ENCODE data around the gene MED20. TPM values are rescaled to one million over a fixed set of nuclear protein-coding genes. Genes with fewer than 3 reads are reported as not detected.

The MED20 gene
- total and polyA plus RNA-seq, 2 donors (not counting 3 experiments of a cell fraction or from before 2014, with no cell fraction given): 30.4 to 37.8 TPM

DNA sequence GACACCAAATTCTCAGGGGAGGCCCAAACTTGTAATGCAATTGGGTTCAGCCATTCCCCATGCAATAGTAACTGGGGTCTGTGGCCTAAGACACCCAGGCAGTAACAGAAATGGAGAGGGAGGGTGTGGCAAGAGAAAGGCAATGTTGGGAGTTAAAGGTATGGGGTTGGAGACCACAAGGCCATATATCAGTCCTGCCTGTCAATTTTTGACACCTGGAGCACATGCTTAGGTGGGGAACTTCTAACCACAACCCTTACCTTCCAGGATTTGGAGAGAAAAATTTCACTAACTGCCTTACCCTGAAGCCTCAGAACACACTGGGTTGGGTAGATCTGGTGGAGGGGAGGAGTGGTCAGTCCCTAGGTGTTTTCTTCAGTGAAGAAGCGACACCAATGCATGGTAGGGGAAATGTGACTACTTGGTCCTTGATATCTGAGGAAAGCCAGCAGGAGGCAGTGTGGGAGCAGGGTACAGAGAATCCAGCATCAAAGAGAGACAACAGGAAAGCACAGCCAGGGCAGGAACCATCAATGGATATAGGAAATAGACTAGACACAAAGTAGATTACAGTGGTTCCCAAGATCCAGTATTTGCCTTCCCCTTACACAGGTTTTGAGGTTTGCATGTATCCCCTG, 18.9 kb downstream of the MED20 start:
- Histone ChIP-seq H2AFZ (ENCODE audit: low read depth, low read length) (no peak overlapping the region), H3K4me1 (ENCODE audit: control insufficient read depth, extremely low read depth, insufficient read depth, low read length) (no peaks in the 10 kb centered on the region), H3K36me3 (ENCODE audit: control insufficient read depth in 2 of 2, extremely low read depth in 1 of 2, insufficient read depth in 2 of 2, low read length in 2 of 2) (peaks cover 4 to 11% of the 10 kb centered on the region in 2 experiments), H3K9me1 (replicated peaks; ENCODE audit: control insufficient read depth, extremely low read depth, insufficient read depth, low read length) (no peaks in the 10 kb centered on the region), H3K27me3 (ENCODE audit: control insufficient read depth in 2 of 2, insufficient read depth in 2 of 2, low read length in 2 of 2) (no peaks in the 10 kb centered on the region), H3K4me3 (replicated peaks in 1 of 3; ENCODE audit: insufficient read depth in 1 of 3, low read depth in 1 of 3, low read length in 3 of 3) (no peak overlapping the region), H4K20me1 (replicated peaks; ENCODE audit: control insufficient read depth, extremely low read depth, insufficient read depth, low read length) (no peaks in the 10 kb centered on the region), H3K9me3 (replicated peaks; ENCODE audit: control insufficient read depth, insufficient read depth, low read length) (no peaks in the 10 kb centered on the region), H3K27ac (ENCODE audit: insufficient read depth, low read depth, low read length) (no peak overlapping the region), H3K9ac (replicated peaks; ENCODE audit: extremely low read depth, insufficient read depth, low read length) (no peak overlapping the region), H3K4me2 (ENCODE audit: insufficient read depth, low read length) (no peak overlapping the region), H3K79me2 (ENCODE audit: control insufficient read depth, insufficient read depth, low read length) (no peaks in the 10 kb centered on the region)
- no TSS peak for BruUV-seq (replicated peaks)
- ChIA-PET CTCF (interaction anchor here (1.4 to 2.5 kb wide), 2 partner anchors 101 to 143 kb away, joined by 4 to 8 read pairs; no protein-coding TSS in a partner anchor), POLR2A (no interaction called here)
- no peak for DNase-seq (ENCODE audit: low read depth, low spot score)
- dilution Hi-C loops (cut with MboI; ENCODE audit: extremely low pct_ligation_motif_present, low sequenced_read_pairs): no loop called here
- intact Hi-C loops (cut with micrococcal nuclease): loop anchor here (1.0 to 2.0 kb wide), 2 partner anchors 15 to 142 kb away; no protein-coding TSS in a partner anchor
- FAIRE-seq: peak; percentile 26
- TF ChIP-seq POLR2AphosphoS5 (IDR thresholded peaks at IDR 0.05; ENCODE audit: insufficient read depth, low read depth, low read length): no peak
- TF ChIP-seq, protein P1, sequence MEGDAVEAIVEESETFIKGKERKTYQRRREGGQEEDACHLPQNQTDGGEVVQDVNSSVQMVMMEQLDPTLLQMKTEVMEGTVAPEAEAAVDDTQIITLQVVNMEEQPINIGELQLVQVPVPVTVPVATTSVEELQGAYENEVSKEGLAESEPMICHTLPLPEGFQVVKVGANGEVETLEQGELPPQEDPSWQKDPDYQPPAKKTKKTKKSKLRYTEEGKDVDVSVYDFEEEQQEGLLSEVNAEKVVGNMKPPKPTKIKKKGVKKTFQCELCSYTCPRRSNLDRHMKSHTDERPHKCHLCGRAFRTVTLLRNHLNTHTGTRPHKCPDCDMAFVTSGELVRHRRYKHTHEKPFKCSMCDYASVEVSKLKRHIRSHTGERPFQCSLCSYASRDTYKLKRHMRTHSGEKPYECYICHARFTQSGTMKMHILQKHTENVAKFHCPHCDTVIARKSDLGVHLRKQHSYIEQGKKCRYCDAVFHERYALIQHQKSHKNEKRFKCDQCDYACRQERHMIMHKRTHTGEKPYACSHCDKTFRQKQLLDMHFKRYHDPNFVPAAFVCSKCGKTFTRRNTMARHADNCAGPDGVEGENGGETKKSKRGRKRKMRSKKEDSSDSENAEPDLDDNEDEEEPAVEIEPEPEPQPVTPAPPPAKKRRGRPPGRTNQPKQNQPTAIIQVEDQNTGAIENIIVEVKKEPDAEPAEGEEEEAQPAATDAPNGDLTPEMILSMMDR (IDR thresholded peaks at IDR 0.05; ENCODE audit: extremely low read depth in 1 of 2, insufficient read depth in 1 of 2, low read depth in 1 of 2, low read length in 2 of 2): peak; percentile 19 to 30
- no peak for TF ChIP-seq JUN (IDR thresholded peaks at IDR 0.05; ENCODE audit: borderline replicate concordance, insufficient read depth, insufficient read length, low read depth)

DNA sequence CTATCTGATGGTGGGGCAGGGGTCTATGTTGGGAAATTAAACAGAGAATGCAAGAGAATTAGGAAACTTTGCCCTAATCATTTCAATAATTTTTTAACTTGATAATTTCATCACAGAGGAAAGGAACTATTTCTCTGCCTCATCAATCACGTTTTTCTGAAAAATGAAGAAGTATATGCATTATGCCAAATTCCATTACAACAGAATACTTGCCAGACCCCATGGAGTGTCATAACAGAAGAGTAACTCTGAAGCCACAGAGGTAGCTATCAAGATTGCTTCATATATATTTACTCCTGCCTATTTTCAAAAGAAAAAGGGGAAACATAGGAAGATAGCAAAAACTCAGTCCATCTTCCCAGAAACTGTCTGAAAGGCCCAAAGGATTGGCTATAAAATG, 20.1 kb downstream of the MED20 start:
- H3K79me2 ChIP-seq (ENCODE audit: control insufficient read depth, insufficient read depth, low read length): no peaks in the 10 kb centered on the region
- BruUV-seq (replicated peaks): no TSS peak
- H4K20me1 ChIP-seq (replicated peaks; ENCODE audit: control insufficient read depth, extremely low read depth, insufficient read depth, low read length): no peaks in the 10 kb centered on the region
- FAIRE-seq: no peak
- TF ChIP-seq FOS (IDR thresholded peaks at IDR 0.05; ENCODE audit: borderline replicate concordance, insufficient read depth, low read length) (no peak), EZH2 (IDR thresholded peaks at IDR 0.05; ENCODE audit: borderline replicate concordance, low read depth, low read length, severe bottlenecking) (no peak), MYC (IDR thresholded peaks at IDR 0.05; ENCODE audit: low read depth, low read length) (no peak), POLR2A (IDR thresholded peaks at IDR 0.05; ENCODE audit: low read depth, low read length) (no peak), GATA2 (IDR thresholded peaks at IDR 0.05; ENCODE audit: insufficient read depth, insufficient read length, low read depth, low read length) (no peak), JUN (IDR thresholded peaks at IDR 0.05; ENCODE audit: borderline replicate concordance, insufficient read depth, insufficient read length, low read depth) (no peak), POLR2AphosphoS5 (IDR thresholded peaks at IDR 0.05; ENCODE audit: insufficient read depth, low read depth, low read length) (no peak)
- TF ChIP-seq, protein P1 (IDR thresholded peaks at IDR 0.05; ENCODE audit: extremely low read depth in 1 of 2, insufficient read depth in 1 of 2, low read depth in 1 of 2, low read length in 2 of 2): no peak
- TF ChIP-seq, protein P2, sequence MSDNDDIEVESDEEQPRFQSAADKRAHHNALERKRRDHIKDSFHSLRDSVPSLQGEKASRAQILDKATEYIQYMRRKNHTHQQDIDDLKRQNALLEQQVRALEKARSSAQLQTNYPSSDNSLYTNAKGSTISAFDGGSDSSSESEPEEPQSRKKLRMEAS (IDR thresholded peaks at IDR 0.05; ENCODE audit: insufficient read depth, insufficient read length): no peak
- ChIA-PET CTCF (interaction anchor here (1.0 kb wide), 2 partner anchors 11 to 100 kb away, joined by 3 to 4 read pairs; no protein-coding TSS in a partner anchor), POLR2A (no interaction called here)
- no peak overlapping the region for H3K27ac ChIP-seq (ENCODE audit: insufficient read depth, low read depth, low read length)
- H3K4me3 ChIP-seq (replicated peaks in 1 of 3; ENCODE audit: insufficient read depth in 1 of 3, low read depth in 1 of 3, low read length in 3 of 3): no peak overlapping the region
- no peak overlapping the region for H2AFZ ChIP-seq (ENCODE audit: low read depth, low read length)
- H3K9me3 ChIP-seq (replicated peaks; ENCODE audit: control insufficient read depth, insufficient read depth, low read length): no peaks in the 10 kb centered on the region
- peaks cover 3% of the 10 kb centered on the region for H3K4me1 ChIP-seq (ENCODE audit: control insufficient read depth, extremely low read depth, insufficient read depth, low read length)
- H3K36me3 ChIP-seq (ENCODE audit: control insufficient read depth in 2 of 2, extremely low read depth in 1 of 2, insufficient read depth in 2 of 2, low read length in 2 of 2): peaks cover 3 to 4% of the 10 kb centered on the region in 2 experiments
- no peaks in the 10 kb centered on the region for H3K9me1 ChIP-seq (replicated peaks; ENCODE audit: control insufficient read depth, extremely low read depth, insufficient read depth, low read length)
- H3K4me2 ChIP-seq (ENCODE audit: insufficient read depth, low read length): no peak overlapping the region
- no peaks in the 10 kb centered on the region for H3K27me3 ChIP-seq (ENCODE audit: control insufficient read depth in 2 of 2, insufficient read depth in 2 of 2, low read length in 2 of 2)
- dilution Hi-C loops (cut with MboI; ENCODE audit: extremely low pct_ligation_motif_present, low sequenced_read_pairs): no loop called here
- no peak overlapping the region for H3K9ac ChIP-seq (replicated peaks; ENCODE audit: extremely low read depth, insufficient read depth, low read length)
- DNase-seq (ENCODE audit: low read depth, low spot score): no peak
- intact Hi-C loops (cut with micrococcal nuclease): no loop called here

Data from endothelial cell of umbilical vein (primary cell).